ENCODE measurements around the gene NSL1. TPM values are rescaled to one million over a fixed set of nuclear protein-coding genes. Genes with fewer than 3 reads are reported as not detected.
A peak's percentile ranks its signal among the peaks of the same experiment; 100 is the strongest.

Gene NSL1
- total RNA-seq, 1 donor from 2014 or later = 38.1 TPM

DNA sequence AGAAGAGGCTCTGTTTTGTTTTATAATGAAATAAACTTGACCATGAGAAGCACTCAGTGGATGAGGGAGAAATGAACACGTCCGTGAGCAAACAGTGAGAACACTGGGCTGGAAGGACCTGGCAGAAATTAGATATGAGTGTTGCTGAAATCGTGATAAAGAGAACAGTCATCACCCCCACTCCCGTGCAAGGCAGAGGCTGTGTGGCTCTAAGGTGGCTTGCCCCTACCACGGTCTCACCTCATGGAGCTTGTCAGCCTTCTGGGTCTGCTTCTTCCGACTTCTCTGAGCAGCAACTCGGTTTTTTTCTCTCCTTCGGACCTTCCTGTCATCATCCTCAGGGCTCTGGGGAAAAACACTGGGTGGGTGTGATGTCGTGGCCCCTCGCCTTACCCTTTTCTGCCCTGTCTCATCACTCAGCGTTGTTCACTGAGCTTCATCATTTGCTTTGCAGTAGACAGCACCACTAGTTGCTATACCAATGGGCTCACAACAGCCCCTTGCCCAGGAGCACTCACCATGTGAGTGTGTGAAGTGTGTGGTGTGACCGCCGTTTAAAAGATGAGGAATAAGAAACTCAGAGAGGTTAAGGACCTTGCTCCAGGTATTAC is 94.8 kb downstream of the NSL1 start:
- no peak for DNase-seq (ENCODE audit: low spot score)
- ATAC-seq = no peak
- intact Hi-C loops (cut with DNase I) = no loop called here

DNA sequence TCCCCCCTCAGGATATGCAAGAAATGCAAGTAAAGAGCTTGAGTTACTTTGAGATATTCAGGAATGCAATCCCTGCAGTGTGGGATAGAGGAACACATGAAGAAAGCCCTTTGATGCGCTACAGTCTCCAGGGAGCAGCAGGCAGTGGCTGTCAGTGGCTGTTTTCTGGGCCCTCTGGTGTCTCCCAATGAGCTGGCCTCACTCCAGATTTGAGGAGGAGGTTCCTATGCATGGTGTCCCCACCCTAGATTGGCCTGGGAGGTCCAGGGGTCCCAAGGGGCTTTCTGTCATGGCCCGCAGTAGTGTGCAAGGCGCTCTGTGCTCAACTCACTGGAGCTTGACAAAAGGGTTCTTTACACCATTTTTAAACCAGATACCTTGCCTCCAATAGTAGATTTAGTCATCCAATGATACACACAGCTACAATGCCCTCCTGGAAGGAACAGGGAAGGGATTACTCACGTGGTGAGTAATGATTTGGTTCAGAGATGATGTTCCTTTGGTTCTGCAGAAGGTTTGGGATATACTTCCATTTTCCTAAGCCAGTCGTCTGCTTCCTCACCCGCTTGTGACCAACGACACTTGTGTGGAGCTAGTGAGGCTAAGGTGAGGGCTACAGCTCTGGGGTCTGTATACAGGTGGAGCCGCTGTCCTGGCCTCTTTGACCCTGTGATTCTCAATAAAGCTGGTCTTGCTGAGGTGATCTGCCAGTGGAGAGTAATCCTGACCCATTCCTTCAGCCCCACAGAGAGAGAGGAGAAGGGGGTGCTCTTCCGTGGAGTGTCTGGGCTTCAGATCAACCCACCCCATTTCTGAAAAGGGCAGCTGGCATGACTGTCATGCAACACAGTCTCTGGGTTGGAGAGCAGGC is 98.6 kb downstream of the NSL1 start:
- ATAC-seq (no peak), DNase-seq (ENCODE audit: low spot score) (no peak)
- intact Hi-C loops (cut with DNase I) = no loop called here

DNA sequence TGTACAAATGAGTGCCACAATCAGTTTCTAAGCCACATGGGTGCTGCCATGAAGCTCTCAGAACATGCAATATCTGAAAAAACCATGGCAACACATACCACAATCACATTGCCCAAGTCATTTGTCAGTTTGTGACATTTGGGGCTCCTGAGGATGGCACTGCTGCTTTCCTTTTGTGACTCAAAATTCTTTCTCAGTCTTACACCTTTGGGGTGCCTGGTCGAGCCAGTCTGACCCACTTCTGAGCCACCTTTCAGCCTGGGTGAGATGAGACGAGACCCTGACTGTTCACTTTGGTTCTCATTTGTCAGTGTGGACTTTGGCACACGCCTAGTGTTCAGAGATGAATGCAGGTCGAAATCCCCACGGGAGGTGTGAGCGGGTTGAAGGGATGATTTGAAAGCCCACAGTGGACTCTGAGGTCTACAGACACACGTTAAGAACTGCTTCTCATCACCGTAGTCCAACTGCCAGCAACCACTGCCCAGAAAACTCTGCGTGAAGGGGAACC is 100.0 kb downstream of the NSL1 start:
- intact Hi-C loops (cut with DNase I) = no loop called here
- no peak for ATAC-seq
- no peak for DNase-seq (ENCODE audit: low spot score)

DNA sequence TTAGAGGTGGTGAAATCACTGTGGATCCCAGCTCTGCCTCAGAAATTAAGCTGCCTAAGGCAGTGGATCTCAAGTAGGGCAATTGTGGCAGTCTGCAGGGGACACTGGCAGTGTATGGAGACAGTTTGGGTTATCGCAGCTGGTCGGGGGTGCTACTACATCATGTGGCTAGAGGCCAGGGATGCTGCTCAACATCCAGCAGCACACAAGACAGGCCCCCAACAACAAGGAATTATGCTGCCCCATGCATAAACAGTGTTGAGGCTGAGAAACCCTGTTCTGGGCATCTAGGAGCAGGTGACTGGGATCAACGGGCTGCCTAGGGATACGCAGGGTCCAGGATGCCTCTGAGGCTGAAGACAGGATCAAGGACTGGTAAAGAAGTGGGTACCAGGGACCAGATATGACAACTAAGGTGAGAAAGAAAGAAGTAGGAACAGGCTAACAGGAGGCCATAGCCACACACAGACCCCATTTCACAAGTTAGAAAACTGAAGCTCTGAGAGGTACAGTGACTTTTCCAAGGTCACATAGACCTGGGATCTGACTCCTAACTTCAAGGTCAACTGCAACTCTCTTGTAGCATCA is 100.7 kb downstream of the NSL1 start:
- intact Hi-C loops (cut with DNase I) = no loop called here
- no peak for ATAC-seq
- DNase-seq (ENCODE audit: low spot score) = no peak

DNA sequence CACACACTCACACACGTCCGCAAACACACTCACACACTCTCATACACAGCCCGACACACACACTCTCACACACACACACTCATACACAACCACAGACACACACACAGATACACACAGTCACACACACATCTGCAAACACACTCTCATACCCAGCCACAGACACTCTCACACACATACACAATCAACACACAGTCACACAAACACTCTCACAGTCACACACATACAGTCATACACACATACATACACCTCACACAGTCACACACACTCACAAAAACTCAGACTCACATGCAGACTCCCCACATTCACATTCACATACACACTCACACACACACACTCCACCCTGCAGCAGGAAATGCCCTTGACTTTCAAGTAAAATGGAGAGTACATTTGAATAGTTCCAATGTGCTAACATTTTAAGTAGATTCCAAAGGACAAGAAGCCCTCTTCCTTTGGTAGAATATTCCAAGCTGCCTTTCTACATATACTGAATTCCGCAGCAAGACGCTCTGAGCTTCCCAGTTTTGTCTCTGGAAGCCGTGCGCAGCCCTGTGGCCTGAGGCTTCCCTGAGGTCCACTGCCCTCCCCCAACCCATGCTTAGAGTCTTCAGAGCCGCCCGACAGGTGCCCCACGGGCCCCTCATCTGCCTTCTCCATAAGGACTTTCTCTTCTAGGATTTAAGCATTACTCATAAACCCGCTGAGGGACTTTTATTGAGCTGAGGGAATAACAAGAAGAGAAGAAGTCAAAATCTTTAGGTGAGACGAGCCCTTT is 101.6 kb downstream of the NSL1 start:
- intact Hi-C loops (cut with DNase I) = no loop called here
- ATAC-seq = no peak
- DNase-seq (ENCODE audit: low spot score) = no peak

DNA sequence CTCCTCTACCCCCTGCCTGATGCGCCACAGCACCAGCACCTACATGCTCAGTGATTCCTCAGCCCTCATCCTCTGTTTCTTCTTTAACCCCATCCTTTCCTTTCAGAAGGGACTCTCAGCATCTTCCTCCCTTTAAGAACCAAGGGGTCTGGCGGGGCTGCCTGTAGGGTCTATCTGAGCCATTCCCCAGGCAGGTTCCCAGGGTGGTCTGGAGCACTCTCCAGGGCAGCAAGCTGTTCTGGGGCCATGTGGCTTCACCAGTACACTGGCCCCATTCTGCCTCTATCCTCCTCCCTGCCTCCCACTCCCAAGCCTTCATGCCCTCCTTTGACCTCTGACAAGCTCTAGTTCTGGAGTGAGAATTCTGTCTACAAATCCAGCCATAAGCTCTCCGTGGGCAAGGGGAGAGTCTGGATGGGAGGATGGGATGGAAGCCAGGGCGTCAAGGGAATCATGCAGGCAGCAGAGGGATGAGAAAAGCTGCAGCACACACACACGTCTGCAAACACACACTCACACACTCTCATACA is 102.3 kb downstream of the NSL1 start:
- intact Hi-C loops (cut with DNase I) = no loop called here
- DNase-seq (ENCODE audit: low spot score) = no peak
- ATAC-seq = no peak

DNA sequence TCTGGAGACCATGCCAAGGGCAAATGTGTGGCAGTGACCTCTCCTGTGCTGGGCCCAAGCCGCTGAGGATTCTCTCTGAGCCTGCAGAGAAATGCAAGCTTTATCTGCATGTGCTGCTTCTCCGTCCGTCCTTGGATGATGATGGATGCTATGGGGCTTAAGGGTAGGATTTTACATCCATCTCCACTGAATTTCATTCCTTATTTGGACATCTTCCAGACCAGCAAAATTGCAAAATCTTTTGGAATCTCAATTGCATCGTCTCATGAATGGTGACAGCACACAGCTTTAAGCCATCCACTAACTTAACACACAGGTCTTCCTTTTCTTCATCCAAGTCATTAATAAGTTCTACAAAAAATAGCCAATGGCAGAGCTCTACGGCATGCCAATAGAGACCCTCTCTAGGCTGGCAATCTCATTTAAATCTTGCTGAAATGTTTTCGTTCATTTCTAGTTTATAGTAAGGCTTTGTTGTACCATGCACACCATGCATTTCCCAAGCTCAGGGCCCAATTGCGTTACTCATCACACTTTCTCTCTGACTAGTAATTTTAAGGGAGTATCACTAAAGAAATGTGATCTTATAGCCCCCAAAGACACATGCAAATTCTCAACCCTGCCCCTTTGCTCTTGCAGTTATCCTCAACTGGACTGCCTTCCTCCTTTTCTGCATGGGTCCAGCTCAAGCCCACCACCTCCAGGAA is 103.1 kb downstream of the NSL1 start:
- ATAC-seq (no peak), DNase-seq (ENCODE audit: low spot score) (no peak)
- intact Hi-C loops (cut with DNase I) = no loop called here

DNA sequence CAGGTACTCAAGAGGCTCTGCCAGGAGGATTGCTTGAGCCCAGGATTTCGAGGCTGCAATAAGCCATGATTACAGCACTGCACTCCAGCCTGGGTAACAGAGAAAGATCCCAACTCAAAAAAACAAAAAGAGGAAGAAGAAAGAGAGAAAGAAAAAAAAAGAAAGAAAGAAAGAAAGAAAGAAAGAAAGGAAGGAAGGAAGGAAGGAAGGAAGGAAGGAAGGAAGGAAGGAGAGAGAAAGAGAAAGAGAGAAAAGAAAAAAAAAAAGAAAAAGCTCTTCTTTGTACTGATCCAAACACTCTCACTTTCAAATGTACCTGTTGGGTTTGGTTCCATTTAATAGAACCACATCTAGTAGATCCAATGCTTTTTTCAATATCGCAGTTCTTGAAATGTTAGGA is 103.8 kb downstream of the NSL1 start:
- intact Hi-C loops (cut with DNase I) = no loop called here
- ATAC-seq (no peak), DNase-seq (ENCODE audit: low spot score) (no peak)

DNA sequence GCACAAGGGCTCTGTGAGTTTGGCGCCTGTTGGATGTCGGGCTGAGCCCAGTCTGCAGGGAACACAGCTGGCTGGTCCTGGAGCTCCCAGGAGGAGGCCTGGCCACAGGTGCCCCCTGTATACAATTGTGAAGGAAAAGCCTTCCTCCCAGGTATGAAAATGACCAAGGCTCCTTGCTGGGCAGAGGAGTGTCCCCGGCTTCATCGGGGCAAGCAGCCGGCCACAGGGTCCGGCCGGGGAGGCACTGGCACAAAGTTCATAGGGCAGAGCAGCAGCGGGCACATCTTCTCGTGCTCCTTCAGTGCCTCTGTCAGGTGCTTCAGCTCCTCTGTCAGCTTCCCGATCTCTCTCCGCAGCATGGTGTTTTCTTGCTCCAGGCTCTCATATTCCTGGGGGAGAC is 105.0 kb downstream of the NSL1 start:
- DNase-seq (ENCODE audit: low spot score) = no peak
- intact Hi-C loops (cut with DNase I) = no loop called here
- ATAC-seq = no peak

DNA sequence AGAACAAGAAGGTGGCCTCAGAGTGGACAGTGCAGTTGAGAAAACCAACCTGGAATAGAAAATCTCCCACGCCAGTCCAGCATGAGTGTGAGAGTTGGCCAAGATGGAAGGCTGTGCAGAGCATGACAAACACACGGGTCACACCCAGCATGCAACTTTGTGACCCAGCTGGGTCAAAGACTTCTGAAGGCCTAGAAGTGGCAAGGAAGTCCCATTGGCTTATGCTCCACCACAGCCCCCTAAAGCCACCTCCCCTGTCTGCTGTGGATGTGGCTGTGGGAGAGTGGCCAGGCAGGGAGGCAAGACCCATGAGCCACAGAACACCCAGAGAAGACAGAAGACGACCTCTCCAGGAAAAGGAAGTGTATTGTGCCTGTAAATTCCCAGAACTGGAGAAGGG is 105.5 kb downstream of the NSL1 start:
- DNase-seq (ENCODE audit: low spot score) (no peak), ATAC-seq (no peak)
- intact Hi-C loops (cut with DNase I) = no loop called here

DNA sequence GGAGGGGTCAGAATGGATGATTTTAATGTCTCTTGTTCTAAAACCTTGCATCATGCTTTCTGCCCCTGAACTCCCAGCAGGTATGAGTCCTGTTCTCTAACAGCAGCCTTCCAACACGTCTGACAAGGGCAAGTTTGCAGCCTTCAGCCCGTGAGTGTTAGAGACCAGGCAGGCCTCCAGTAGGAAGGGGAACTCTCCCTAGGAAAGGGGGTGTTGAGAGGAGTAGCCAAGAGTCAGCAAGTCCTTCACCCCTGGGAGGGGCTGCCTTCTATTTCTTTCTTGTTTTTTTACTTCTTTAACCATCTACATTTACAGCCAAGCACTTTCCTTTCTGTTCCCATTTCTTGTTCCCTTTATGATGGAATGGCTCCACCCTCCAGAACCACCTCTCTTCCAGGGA is 106.1 kb downstream of the NSL1 start:
- intact Hi-C loops (cut with DNase I) = no loop called here
- ATAC-seq (no peak), DNase-seq (ENCODE audit: low spot score) (no peak)

DNA sequence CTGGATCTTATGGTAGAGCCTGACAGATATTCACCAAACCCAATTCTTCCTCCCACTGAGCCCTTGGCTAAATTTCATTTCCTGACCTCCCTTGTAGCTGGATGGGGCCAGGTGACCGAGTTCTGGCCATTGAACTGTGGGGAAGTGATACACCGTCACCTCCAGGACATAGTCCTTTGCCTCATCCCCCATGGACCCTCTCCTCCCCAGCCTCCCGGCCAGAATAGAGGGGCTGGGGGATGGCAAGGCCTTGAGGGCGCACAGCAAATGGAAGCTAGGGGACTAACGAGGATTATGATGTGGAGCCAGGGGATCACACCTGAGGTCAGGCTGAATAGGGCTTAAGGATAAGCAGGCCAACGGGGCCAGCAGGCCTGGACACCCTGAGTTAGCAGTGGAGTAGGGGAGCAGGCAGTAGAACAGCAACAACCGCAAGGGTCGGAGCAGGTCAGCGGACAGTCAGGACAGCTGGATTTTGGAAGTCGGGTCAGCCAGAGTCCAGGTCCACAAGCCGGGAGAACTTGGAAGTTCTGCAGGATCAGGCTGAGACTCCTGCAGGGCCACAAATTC is 107.0 kb downstream of the NSL1 start:
- no peak for ATAC-seq
- intact Hi-C loops (cut with DNase I) = no loop called here

DNA sequence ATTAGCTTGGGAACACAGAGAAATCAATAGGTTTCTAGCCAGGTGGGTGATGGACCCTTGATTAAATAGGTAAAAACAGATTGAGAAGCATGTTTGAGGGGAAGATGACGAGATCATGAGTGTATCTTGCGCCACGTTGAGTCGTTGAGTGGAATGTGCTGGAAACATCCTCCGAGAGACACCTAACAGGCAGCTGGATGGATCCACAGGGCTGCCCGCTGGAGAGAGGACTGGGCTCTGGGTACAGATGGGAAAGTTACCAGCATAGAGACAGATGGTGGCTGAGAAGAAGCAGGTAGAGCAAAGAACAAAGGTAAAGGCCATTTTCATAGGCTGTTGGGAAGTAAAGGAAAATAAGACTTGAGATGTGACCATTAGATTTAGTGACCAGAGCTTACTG is 107.5 kb downstream of the NSL1 start:
- intact Hi-C loops (cut with DNase I) = no loop called here
- ATAC-seq (no peak), DNase-seq (ENCODE audit: low spot score) (no peak)

More for the DNA sequence above, 107.0 kb downstream of the NSL1 start:
- no peak for DNase-seq (ENCODE audit: low spot score)

DNA sequence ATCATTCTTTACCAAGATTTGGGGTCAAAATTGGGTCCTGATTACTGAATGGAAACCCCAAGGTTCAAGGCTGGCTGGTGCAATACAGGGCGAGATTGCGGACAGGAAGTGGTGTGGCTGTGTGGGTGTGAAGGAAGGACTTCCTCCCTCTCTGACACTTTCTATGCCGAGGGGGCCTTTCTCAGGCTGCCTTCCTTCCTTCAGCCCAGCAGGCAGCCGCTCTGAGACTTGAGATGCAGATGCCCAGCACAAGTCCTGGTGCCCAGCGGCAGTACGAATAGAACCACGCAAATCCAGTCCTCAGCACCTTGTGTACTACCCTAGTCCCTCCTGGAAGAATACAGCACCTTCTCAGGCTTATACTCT is 108.2 kb downstream of the NSL1 start:
- intact Hi-C loops (cut with DNase I) = no loop called here
- DNase-seq (ENCODE audit: low spot score) (no peak), ATAC-seq (no peak)

DNA sequence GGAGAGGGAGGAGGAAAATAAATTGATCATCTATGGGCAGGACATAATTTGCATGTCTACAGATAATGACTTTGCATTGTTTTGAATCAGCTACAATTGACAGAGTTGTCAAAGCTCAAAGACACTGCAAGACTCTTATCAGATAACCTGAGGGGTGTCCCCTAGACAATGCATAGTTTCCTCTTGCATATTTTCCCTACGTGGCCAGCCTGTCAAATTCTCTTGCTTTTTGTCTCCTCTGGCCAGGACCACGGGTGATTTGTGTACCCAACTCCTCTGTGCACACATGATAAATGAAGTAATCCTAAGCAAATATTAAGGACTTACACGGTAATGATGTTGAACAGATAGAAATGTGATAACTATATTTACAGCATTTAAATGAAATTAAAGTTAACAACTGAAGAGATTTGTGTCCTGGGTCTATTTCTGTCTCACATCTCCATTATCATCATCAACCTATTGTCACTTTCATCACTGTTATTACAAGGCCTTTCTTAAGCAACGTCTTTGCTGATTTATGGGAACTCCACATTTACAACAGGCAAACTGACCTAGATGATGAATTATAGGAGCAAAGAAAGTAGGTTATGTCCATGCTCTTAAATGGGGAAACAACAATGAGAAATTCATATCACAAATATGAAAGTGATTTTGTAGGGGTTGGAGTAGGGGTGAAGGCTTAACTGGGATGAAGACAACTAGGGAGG is 110.7 kb downstream of the NSL1 start:
- DNase-seq (ENCODE audit: low spot score) (no peak), ATAC-seq (no peak)
- intact Hi-C loops (cut with DNase I) = no loop called here

DNA sequence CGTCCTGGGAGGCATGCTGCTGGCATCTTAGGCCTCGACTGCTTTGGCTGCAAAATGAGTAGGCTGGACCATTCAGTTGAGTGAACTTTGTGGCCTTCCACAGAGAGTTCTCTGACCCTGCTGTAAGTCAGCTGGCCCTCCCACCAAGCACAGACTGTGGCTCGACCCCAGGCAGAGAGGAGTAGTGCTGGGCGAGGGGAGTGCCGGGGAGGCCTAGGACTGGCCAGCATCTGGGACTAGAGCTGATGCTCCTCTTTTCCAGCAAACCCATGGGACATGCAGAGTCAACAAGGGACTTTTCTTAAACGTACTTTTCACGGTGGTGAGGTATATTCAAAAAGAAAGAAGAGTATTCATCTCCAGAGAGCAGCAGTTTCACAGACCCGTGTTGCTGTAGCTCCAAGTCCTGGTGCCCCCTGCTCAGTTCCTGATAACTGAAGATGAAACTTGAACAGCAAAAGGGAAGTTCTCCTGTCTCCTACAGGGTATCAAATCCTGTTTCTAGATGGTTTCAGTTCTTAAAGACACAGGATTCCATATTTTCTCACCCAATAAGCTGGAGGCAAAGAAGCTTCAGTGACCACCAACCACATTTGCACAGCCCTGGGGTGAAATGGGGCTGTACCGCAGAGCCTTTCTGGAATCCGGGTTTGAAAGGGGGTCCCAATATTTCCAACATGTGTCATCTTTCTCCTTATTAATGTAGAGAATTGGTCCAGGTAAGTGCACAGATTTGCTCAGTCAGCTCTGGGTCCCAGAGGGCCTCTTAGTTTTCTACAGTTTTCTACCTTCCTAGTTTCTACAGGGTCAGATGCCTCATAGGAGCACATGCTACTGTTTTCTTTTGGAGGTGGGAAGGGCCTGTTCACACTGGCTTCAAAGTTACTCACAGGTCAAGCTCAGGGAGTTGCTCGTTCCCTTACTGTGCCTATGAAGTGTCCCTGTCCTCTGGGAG is 112.8 kb downstream of the NSL1 start:
- intact Hi-C loops (cut with DNase I) = no loop called here
- DNase-seq (ENCODE audit: low spot score) (no peak), ATAC-seq (peak; percentile 17)

DNA sequence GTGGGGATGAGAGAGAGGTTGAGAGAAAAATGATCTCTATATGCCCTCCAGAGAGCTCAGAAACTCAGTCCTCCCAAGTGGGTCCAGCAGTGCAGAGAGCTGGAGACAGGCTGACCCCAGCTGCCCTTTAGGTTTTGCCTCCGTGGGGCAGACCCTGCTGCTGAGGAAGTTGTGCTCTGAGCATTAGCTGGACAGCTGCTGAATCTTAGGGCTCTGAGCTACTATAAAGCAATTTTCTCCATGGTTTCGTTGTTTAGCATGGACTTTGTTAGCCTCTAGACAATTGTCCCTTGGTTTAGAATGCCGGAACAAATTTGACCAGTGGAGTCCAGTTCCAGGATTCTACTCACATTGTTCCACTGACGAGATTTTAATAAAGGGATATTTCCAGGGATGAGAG is 114.0 kb downstream of the NSL1 start:
- ATAC-seq = no peak
- intact Hi-C loops (cut with DNase I) = no loop called here
- no peak for DNase-seq (ENCODE audit: low spot score)

All from sciatic nerve (tissue), 2 donors.